Measurements from ENCODE around the gene RAD51D.

GRCh38 chr17:35101725-35102124, 17.9 kb downstream of the RAD51D start:
- TF ChIP-seq, protein P1, sequence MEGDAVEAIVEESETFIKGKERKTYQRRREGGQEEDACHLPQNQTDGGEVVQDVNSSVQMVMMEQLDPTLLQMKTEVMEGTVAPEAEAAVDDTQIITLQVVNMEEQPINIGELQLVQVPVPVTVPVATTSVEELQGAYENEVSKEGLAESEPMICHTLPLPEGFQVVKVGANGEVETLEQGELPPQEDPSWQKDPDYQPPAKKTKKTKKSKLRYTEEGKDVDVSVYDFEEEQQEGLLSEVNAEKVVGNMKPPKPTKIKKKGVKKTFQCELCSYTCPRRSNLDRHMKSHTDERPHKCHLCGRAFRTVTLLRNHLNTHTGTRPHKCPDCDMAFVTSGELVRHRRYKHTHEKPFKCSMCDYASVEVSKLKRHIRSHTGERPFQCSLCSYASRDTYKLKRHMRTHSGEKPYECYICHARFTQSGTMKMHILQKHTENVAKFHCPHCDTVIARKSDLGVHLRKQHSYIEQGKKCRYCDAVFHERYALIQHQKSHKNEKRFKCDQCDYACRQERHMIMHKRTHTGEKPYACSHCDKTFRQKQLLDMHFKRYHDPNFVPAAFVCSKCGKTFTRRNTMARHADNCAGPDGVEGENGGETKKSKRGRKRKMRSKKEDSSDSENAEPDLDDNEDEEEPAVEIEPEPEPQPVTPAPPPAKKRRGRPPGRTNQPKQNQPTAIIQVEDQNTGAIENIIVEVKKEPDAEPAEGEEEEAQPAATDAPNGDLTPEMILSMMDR (conservative IDR thresholded peaks at IDR 0.05 in 1 of 2, IDR thresholded peaks at IDR 0.05 in 1 of 2; ENCODE audit: low read depth in 1 of 2, low read length in 2 of 2) = no peak
- no peak for TF ChIP-seq EZH2 (IDR thresholded peaks at IDR 0.05; ENCODE audit: low read length, missing control alignments)

Measured in fibroblast of lung (primary cell).